GM20431 (cell line): ENCODE results near the gene DCAF4.

Experiments used
- in situ Hi-C: fragments of 300-500 bp; cut with MseI, MboI; formaldehyde crosslinking; loops from one replicate; pipeline ENCODE4 v1.15.0; 2020; ENCODE audit warnings: low sequenced_read_pairs; ENCODE audit not compliant: unreplicated experiment

The DCAF4 gene

DNA sequence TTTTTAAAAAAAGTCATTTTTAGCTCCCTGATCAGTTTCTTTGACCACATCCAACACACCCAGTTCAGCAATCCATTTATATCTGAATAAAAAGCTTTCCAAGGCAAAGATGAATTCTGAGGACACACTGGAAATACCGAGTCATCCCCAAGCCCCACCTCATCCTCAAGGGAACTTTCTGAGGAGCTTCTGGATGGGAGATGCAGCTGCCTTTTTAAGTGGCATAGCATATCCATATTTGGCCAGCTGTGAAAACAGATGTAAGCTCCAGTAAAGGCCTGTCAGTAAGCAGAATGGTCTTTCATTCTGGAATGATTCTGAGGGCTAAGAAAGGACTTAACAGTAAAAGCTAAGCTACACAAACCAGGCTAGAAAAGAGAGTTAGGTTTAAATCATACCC, 82.2 kb downstream of the DCAF4 start:
- in situ Hi-C loops: no loop called here
